Astrocyte (in vitro differentiated cells and primary cell): ENCODE data around the gene WBP1. TPM values are rescaled to one million over a fixed set of nuclear protein-coding genes. Genes with fewer than 3 reads are reported as not detected.

Experiments used
- DNase-seq: peaks from one replicate; pipeline ENCODE4 v3.0.0-alpha.2; 2010; ENCODE audit warnings: low read depth
- FAIRE-seq: peaks from 2 replicates; lab custom pipeline; 2011; peaks lifted over from hg19 to GRCh38; lab: Jason Lieb, UNC
- H2AFZ ChIP-seq: 2 replicates; pipeline ENCODE4 v1.6.0; 2012; ENCODE audit warnings: low read depth, low read length, inconsistent platforms
- H3K27ac ChIP-seq: 2 replicates; pipeline ENCODE4 v1.5.1; 2011; ENCODE audit warnings: low read depth, low read length, inconsistent platforms
- H3K27me3 ChIP-seq: 2 replicates; pipeline ENCODE4 v1.6.0; 2011; ENCODE audit warnings: low read length, inconsistent platforms; ENCODE audit not compliant: insufficient read depth
- H3K36me3 ChIP-seq: 2 replicates; pipeline ENCODE4 v1.5.1; 2011; ENCODE audit warnings: low read length, inconsistent platforms; ENCODE audit not compliant: insufficient read depth
- H3K4me1 ChIP-seq: 2 replicates; pipeline ENCODE4 v1.5.1; 2011; ENCODE audit warnings: low read length, inconsistent platforms; ENCODE audit not compliant: insufficient read depth
- H3K4me2 ChIP-seq: 2 replicates; pipeline ENCODE4 v1.6.0; 2012; ENCODE audit warnings: low read length, inconsistent platforms
- H3K4me3 ChIP-seq: 2 replicates; pipeline ENCODE4 v1.5.1; 2011; ENCODE audit warnings: low read depth, mild to moderate bottlenecking, low read length, inconsistent platforms; ENCODE audit not compliant: insufficient read depth
- H3K79me2 ChIP-seq: 2 replicates; pipeline ENCODE4 v1.6.0; 2012; ENCODE audit warnings: mild to moderate bottlenecking, low read length, inconsistent platforms; ENCODE audit not compliant: insufficient read depth
- H3K9ac ChIP-seq: 2 replicates; pipeline ENCODE4 v1.6.0; 2012; ENCODE audit warnings: mild to moderate bottlenecking, low read length, inconsistent platforms
- H3K9me3 ChIP-seq: 2 replicates; pipeline ENCODE4 v1.5.1; 2012; ENCODE audit warnings: low read depth, mild to moderate bottlenecking, low read length, inconsistent platforms; ENCODE audit not compliant: insufficient read depth
- H4K20me1 ChIP-seq: 2 replicates; pipeline ENCODE4 v1.6.0; 2012; ENCODE audit warnings: low read length, inconsistent platforms; ENCODE audit not compliant: insufficient read depth
- H3K27ac Mint-ChIP-seq: one replicate; pipeline ENCODE4 v1.8.0; 2021; ENCODE audit warnings: mild to moderate bottlenecking, mixed read lengths; ENCODE audit not compliant: unreplicated experiment
- H3K27me3 Mint-ChIP-seq: one replicate; pipeline ENCODE4 v1.8.0; 2021; ENCODE audit warnings: low read depth, mixed read lengths; ENCODE audit not compliant: unreplicated experiment
- H3K36me3 Mint-ChIP-seq: one replicate; pipeline ENCODE4 v1.8.0; 2021; ENCODE audit warnings: low read depth, mixed read lengths; ENCODE audit not compliant: unreplicated experiment
- H3K4me1 Mint-ChIP-seq: one replicate; pipeline ENCODE4 v1.8.0; 2021; ENCODE audit warnings: low read depth, mixed read lengths; ENCODE audit not compliant: unreplicated experiment
- H3K4me3 Mint-ChIP-seq: one replicate; pipeline ENCODE4 v1.8.0; 2021; ENCODE audit warnings: mild to moderate bottlenecking, moderate library complexity, mixed read lengths; ENCODE audit not compliant: unreplicated experiment
- H3K9me3 Mint-ChIP-seq: one replicate; pipeline ENCODE4 v1.8.0; 2021; ENCODE audit warnings: mild to moderate bottlenecking, mixed read lengths; ENCODE audit not compliant: unreplicated experiment
- CTCF ChIP-seq: IDR thresholded peaks from 2 replicates; pipeline ENCODE4 v1.5.1; 2011; ENCODE audit warnings: low read depth, mild to moderate bottlenecking, inconsistent platforms, low read length, moderate library complexity; ENCODE audit not compliant: insufficient read depth
- EZH2 ChIP-seq: IDR thresholded peaks from 2 replicates; pipeline ENCODE4 v1.6.1; 2012; ENCODE audit warnings: mild to moderate bottlenecking, low read length, inconsistent platforms; ENCODE audit not compliant: insufficient read depth
- total RNA-seq: library from RNA; stranded (reverse); gene quantifications from 2 replicates; pipeline ENCODE4 v1.2.1, GENCODE V29; 2021

WBP1 gene
- total RNA-seq, 1 donor from 2014 or later, result 56.4 TPM

- Histone ChIP-seq H3K4me3 (peak overlapping the region; percentile 38), H3K9me3 (no peaks in the 10 kb centered on the region), H3K27ac (no peak overlapping the region), H3K4me2 (peak overlapping the region; percentile 78), H3K4me1 (peaks cover 14% of the 10 kb centered on the region), H2AFZ (peak overlapping the region; percentile 87), H4K20me1 (no peaks in the 10 kb centered on the region), H3K36me3 (no peaks in the 10 kb centered on the region), H3K9ac (no peak overlapping the region), H3K27me3 (peaks cover 8% of the 10 kb centered on the region), H3K79me2 (no peaks in the 10 kb centered on the region)
- Mint-ChIP-seq H3K27me3 (peaks cover 25% of the 10 kb centered on the region), H3K9me3 (no peaks in the 10 kb centered on the region), H3K4me3 (no peak overlapping the region), H3K36me3 (no peaks in the 10 kb centered on the region), H3K27ac (no peak overlapping the region), H3K4me1 (peaks cover 3% of the 10 kb centered on the region)
- TF ChIP-seq EZH2 (no peak), CTCF (no peak)
- DNase-seq, result no peak
- no peak for FAIRE-seq
Observed at GRCh38 chr2:74414441-74414840, 43.8 kb upstream of the WBP1 start.

GRCh38 chr2:74414881-74415761, 43.1 kb upstream of the WBP1 start:
- Histone ChIP-seq H3K4me3 (peak overlapping the region; percentile 38), H3K27me3 (peaks cover 8% of the 10 kb centered on the region), H4K20me1 (no peaks in the 10 kb centered on the region), H3K9me3 (no peaks in the 10 kb centered on the region), H2AFZ (peak overlapping the region; percentile 87), H3K4me2 (peak overlapping the region; percentile 78), H3K9ac (no peak overlapping the region), H3K27ac (no peak overlapping the region), H3K36me3 (no peaks in the 10 kb centered on the region), H3K79me2 (no peaks in the 10 kb centered on the region), H3K4me1 (peaks cover 14% of the 10 kb centered on the region)
- Mint-ChIP-seq H3K4me1 (peaks cover 3% of the 10 kb centered on the region), H3K27ac (no peak overlapping the region), H3K36me3 (no peaks in the 10 kb centered on the region), H3K9me3 (no peaks in the 10 kb centered on the region), H3K4me3 (no peak overlapping the region), H3K27me3 (peaks cover 25% of the 10 kb centered on the region)
- DNase-seq (no peak), FAIRE-seq (no peak)
- TF ChIP-seq EZH2 (peak; percentile 43), CTCF (no peak)
